ENCODE measurements around the gene LRBA.

- TF ChIP-seq CTCF (IDR thresholded peaks at IDR 0.05) (no peak), YY1 (IDR thresholded peaks at IDR 0.05; ENCODE audit: low read depth) (no peak), MAX (IDR thresholded peaks at IDR 0.05; ENCODE audit: low read depth) (no peak), NFIC (IDR thresholded peaks at IDR 0.05; ENCODE audit: borderline replicate concordance) (no peak), EZH2phosphoT487 (IDR thresholded peaks at IDR 0.05; ENCODE audit: borderline replicate concordance, low read depth) (no peak), FOXM1 (IDR thresholded peaks at IDR 0.05; ENCODE audit: low read depth) (no peak)
Observed at GRCh38 chr4:150769845-150770244, 245.2 kb downstream of the LRBA start.

Data from SK-N-SH (cell line).